Hematopoietic multipotent progenitor cell treated with erythropoietin and hydrocortisone succinate and interleukin-3 and kit ligand, for 6 days (in vitro differentiated cells): ENCODE measurements around the gene STIP1.

Experiments
- DNase-seq: peaks from one replicate; pipeline ENCODE4 v3.0.0-alpha.2; 2015

Gene STIP1

GRCh38 chr11:64224891-64225607 lies 39.1 kb downstream of the STIP1 start:
- no peak for DNase-seq

DNA sequence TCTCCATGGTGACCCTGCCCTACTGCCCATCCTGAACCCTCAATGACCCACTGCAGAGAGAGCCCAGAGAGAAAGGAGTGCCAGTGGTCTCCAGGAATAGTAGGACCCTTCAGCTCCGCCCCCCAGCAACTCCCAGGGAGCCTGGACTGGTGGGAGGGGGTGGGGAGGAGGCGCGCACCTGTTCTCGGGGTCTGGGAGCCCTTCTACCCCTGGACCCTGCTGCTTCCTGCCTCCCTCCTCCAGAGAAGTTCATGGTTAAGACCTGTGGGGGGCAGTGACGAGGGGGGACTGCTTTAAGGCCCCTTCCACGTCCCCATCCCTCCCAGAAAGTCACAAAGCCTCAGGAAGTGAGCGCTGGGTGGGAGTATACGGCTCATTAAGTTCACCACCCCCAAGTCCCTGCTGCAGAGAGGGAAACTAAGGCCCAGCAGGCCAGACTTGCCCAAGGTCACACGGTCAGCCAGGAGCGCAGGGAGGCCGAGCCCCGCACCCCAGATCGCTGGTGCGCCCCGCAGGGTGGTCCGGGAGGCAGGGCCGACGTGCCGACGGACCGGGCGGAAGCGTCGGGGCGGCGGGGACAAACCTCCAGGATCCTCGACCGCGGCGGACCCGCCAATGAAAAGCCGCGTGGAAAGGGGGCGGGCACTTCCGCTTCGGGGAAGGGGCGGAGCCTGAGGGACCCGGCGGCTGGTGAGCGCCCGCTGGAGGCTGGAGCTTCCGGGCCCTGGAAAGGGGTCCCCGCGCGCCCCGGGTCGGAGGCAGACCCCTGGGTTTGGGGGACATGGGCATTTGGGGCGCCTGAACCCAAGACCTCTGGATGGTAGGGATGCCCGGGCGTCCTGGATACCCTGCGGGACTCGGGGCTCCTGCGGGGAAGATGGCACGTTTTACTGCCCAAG lies 39.9 kb downstream of the STIP1 start, which contains the start of the genes NUDT22 and TRPT1:
TSS of gene NUDT22 (plus strand) at position 667 of the 899 bp plus-strand sequence. CDS start 379 bp downstream, outside the sequence.
TSS of gene TRPT1 (minus strand) at position 579 of the 899 bp plus-strand sequence. CDS start at position 253, 326 bp downstream.
- DNase-seq, result peak; percentile 94

DNA sequence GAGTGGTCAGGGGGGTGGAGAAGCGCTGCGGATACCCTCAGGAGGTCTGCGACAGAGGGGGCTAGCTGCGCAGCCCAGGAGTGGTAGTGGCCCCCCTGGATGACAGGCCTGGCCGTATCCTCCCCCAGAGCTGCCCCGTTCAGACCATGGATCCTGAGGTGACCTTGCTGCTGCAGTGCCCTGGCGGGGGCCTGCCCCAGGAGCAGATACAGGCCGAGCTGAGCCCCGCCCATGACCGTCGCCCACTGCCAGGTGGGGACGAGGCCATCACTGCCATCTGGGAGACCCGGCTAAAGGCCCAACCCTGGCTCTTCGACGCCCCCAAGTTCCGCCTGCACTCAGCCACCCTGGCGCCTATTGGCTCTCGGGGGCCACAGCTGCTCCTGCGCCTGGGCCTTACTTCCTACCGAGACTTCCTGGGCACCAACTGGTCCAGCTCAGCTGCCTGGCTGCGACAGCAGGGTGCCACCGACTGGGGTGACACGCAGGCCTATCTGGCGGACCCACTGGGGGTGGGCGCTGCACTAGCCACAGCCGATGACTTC lies 40.6 kb downstream of the STIP1 start:
- DNase-seq, result peak; percentile 88

GRCh38 chr11:64227405-64227956 lies 41.5 kb downstream of the STIP1 start:
- DNase-seq, result no peak

- DNase-seq, result no peak
Measured at GRCh38 chr11:64229090-64229743, 43.2 kb downstream of the STIP1 start.

GRCh38 chr11:64229744-64230170 lies 43.8 kb downstream of the STIP1 start:
- DNase-seq, result peak; percentile 9

DNA sequence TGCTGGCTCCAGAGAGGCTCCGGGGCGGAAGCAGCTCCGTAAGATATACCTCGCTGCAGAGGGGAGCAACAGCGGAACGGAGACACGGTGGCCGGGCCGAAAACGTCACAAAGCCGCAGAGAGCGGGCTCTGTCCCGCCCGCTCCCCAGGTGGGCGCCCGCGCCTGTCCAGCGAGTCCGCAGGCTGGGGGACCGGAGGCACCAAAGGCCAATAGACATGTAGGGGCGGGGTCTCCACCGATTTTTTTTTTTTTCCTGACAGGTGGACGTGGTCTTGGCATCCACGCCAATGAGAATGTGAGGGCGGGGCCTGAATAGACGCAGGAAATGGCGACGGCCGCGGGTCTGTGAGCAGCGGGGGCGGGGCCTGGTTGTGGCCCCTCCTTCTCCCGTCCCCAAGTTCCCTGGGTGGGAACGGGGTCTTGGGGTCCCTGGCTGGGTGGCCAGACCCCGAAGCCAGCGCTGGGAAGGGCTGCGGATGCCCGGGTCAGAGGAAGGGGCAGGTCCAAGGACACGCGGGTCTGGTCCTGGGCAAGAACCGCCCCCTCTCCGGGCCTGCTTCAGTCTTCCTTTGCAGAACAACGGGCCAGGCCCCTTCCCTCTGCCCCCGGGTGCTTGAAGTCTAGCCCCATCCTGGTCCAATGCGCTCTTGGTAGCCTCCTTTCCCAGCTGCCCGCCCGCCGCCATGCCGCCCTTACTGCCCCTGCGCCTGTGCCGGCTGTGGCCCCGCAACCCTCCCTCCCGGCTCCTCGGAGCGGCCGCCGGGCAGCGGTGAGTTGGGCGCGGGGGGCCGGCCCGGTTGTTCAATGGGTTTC lies 44.4 kb downstream of the STIP1 start, which contains the start of gene DNAJC4:
TSS of gene DNAJC4 (plus strand) at position 378 of the 814 bp plus-strand sequence. CDS start at position 685, 307 bp downstream.
- DNase-seq, result peak; percentile 99

- peak; percentile 58 for DNase-seq
Measured at GRCh38 chr11:64230985-64231365, 45.0 kb downstream of the STIP1 start.

GRCh38 chr11:64231546-64231945 lies 45.6 kb downstream of the STIP1 start:
- DNase-seq, result peak; percentile 62

GRCh38 chr11:64232182-64232966 lies 46.4 kb downstream of the STIP1 start:
- DNase-seq, result no peak

GRCh38 chr11:64232967-64233315 lies 47.0 kb downstream of the STIP1 start:
- DNase-seq, result no peak

DNA sequence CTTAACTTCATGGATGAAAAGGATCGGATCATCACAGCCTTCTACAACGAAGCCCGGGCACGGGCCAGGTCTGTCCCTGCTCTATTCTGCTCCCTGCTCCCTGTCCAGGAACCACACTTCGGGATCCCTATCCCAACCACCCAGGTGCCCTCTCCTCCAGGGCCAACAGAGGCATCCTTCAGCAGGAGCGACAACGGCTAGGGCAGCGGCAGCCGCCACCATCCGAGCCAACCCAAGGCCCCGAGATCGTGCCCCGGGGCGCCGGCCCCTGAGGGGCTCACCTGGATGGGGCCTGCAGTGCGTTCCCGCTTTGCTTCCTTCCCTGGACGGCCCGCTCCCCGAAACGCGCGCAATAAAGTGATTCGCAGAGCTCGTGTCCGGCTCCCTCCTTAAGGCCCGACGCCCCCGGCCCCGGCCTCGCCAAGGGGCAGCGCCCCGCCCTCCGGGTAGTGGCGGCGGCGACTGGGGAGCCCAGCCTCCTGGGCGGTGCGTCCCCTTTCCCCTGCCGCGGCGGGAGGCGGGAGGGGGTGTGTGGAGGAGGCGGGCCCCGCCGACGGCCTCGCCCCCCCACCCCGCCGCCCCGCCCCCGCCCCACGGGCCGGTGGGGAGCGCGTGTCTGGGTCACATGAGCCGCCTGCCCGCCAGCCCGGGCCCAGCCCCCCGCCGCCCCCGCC lies 48.1 kb downstream of the STIP1 start, which contains the start of gene VEGFB:
TSS of gene VEGFB (plus strand) at position 672 of the 674 bp plus-strand sequence. CDS start 250 bp downstream, outside the sequence.
- DNase-seq, result peak; percentile 72

- DNase-seq, result peak; percentile 79
Measured at GRCh38 chr11:64234647-64235379, 48.8 kb downstream of the STIP1 start.

- DNase-seq, result no peak
Measured at GRCh38 chr11:64235437-64236161, 49.6 kb downstream of the STIP1 start.

DNA sequence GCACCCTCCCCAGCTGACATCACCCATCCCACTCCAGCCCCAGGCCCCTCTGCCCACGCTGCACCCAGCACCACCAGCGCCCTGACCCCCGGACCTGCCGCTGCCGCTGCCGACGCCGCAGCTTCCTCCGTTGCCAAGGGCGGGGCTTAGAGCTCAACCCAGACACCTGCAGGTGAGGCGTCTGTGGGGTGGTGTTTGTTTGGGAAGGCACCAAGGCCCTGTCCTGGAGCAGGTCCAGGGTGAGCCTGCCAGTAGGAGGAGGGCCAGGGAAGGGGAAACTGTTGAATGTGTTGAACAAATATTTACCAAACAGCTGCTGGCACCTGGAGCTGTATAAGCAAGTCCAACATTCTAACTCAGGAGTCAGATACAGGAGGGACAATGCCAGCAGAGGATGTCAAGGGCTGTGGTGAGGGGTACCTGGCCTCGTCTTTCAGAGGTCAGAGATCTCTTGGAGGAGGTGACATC lies 51.5 kb downstream of the STIP1 start:
- DNase-seq, result no peak

GRCh38 chr11:64238076-64238475 lies 52.1 kb downstream of the STIP1 start:
- no peak for DNase-seq

GRCh38 chr11:64238999-64239398 lies 53.0 kb downstream of the STIP1 start:
- DNase-seq, result no peak
